ENCODE data around the gene TAF11.
"Not testable (repeated sequence)": the region's sequence is repeated elsewhere in the genome, so short reads cannot be mapped to it uniquely, and the experiment has no call there.

The TAF11 gene

DNA sequence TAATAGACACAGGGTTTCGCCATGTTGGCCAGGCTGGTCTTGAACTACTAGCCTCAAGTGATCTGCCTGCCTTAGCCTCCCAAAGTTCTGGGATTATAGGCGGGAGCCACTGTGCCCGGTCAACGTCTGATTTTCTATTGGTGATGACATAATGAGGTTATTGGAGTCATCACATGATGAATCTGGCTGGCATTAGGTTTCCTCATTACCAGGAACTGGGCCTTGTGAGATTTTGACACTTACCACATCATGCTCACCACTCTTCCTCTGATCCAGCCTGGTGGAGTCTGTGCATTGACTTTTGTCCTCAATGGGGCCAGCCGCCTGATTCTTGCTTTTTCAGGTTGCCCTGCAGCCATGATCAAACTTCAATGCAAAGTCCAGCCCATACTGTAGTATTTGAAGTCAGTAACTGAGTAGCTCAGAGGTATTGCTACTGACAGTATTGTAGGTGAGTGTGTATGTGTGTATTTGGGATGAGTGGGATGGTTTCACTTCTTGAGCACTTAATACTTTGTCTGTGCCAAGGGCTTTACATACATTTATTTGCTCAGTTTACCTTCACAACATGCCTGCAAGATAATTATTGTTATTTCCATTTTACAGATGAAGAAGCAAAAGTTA is 17.3 kb upstream of the TAF11 start:
- DNase-seq (ENCODE audit: low spot score), result no peak

DNA sequence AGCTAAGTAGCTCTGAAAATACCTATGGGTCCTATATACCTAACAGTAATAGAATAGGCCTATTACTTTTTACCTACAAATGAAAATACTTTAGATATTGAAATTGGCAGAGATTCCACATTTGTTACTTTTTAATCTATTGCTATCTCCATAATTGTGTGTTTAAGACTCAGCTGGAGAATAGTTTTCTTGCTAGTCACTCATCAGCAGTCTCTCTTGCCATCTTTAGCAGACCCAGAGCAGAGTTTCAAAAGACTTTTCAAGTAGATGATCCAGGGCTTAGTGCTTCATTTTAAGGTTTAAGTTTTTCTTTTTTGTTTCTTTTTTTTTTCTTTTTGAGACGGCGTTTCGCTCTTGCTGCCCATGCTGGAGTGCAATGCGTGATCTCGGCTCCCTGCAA is 14.1 kb upstream of the TAF11 start:
- DNase-seq (ENCODE audit: low spot score), result no peak

DNA sequence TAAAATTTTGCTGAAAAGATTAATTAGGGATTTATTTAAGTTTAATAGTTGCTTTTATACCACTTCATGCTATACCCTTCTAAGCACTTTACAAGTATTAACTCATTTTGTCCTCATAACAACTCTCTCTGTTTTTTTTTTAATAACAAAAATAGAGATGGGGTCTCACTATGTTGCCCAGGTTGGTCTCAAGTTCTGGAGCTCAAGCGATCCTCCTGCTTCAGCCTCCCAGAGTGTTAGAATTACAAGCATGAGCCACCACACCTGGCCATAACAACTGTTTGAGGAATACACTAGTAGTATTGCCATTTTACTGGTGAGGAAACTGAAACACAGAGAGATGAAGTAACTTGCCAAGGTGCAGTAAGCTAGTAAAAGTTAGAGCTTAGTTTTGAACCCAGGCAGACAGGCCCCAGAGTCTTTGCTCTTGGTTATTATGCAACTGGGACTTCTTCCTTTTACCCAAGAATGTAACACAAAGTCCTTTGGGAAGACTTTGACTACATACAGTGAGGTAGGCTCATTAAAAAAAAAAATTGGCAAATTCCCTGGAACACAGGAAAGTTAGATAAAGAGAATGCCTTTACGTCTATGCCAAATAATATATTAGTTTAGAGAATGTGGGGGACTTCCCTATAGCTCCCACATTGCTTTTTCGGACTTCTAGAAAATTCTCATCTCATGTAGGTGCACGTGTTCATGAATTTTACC is 12.6 kb upstream of the TAF11 start:
- no peak for DNase-seq (ENCODE audit: low spot score)

DNA sequence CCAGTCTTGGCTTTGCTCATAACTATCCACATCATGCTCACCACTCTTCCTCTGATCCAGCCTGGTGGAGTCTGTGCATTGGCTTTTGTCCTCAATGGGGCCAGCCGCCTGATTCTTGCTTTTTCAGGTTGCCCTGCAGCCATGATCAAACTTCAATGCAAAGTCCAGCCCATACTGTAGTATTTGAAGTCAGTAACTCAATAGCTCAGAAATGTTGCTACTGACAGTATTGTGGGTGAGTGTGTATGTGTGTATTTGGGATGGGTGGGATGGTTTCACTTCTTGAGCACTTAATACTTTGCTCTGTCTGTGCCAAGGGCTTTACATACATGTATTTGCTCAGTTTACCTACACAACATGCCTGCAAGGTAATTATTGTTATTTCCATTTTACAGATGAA is 11.9 kb upstream of the TAF11 start:
- DNase-seq (ENCODE audit: low spot score), result not testable (repeated sequence)

DNA sequence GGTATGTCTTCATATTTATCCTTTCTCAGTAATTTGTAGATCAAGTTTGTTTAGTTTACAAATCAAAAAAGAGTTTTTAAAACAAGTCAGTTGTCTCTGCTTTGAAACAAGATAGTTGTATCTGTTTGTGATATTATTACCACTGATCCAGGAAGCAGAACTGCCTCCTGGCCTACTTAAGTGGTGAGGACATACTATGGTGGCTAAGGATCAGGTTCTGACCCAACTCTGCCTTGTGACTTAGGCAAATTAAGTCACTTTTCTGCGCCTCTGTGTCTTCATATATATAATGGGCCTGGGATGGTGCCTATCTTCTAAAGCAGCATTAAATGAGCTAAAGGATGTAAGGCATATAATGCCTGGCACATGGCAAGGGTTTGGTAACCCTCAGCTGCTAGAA is 9.9 kb upstream of the TAF11 start:
- no peak for DNase-seq (ENCODE audit: low spot score)

DNA sequence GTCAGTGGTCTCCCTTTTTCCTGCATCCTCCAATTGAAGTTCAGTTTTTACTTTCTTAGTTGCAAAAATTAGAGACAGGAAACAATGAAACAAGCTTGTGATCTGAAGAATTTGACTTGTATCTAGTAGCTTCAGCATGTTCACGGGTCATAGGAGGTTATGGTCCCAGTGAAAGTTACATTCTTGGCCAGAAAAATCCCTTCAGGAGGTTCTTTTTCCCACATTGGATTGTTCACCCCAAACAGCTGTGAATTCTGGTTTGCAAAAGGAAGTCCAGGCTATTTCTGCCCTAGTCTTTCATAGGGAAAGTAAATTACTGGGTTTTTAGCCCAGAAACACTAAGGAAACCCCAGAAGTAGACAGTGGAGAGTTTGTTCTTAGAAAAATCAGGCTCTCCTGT is 9.3 kb upstream of the TAF11 start:
- no peak for DNase-seq (ENCODE audit: low spot score)

DNA sequence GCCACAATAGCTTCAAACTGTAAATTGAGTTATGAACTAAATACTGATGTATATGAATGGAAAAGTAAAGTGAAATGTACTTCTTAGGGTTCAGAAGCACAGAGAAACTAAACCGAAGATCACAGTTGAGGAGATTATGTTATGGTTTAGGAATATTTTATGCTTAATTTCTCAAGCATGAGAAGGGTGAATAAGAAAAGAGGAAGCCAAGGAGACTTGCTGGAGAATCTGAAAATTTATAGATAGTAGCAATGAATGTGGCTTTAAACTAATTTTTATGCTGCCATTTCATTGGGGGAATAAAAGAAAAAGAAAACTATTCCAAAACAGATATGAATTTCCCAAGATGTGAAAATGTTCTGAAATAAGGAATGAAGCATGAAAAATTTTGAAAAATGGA is 6.9 kb upstream of the TAF11 start:
- no peak for DNase-seq (ENCODE audit: low spot score)

DNA sequence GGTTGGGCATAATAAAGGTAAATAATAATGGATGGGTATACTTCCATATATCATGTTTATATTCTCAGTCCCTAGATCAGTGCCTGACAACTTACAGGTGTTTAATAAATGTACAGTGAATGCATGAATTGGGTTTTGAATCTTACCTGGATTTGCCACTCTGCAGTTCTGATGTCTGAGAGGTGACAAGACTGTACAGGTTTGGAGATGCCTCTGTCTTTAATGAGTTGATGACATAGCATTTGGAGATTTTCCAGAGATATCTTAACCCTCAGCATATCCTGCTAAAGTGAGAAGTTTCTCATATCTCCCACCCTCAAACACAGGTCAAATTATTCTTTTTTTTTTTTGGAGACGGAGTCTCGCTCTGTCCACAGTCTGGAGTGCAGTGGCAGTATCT is 3.5 kb upstream of the TAF11 start:
- no peak for DNase-seq (ENCODE audit: low spot score)

DNA sequence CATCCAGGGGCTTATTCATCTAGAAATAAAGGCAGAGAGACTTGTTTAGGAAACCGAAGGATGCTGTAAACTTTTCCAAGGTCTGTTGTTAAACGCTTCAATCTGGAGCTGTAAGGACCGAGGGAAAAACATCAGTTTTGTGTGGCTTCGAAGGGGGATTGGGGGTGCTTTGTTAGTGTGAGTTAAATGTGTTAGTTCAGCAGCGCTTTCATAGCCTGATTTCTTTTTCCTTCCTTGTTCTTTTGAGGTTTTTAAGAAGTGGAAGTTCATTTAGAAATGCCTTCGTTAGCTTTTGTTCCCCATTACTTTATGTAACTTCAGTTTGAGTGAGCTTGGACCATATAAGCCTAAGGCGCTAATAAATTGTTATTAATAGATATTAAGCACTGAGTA is 2.7 kb upstream of the TAF11 start:
- no peak for DNase-seq (ENCODE audit: low spot score)

DNA sequence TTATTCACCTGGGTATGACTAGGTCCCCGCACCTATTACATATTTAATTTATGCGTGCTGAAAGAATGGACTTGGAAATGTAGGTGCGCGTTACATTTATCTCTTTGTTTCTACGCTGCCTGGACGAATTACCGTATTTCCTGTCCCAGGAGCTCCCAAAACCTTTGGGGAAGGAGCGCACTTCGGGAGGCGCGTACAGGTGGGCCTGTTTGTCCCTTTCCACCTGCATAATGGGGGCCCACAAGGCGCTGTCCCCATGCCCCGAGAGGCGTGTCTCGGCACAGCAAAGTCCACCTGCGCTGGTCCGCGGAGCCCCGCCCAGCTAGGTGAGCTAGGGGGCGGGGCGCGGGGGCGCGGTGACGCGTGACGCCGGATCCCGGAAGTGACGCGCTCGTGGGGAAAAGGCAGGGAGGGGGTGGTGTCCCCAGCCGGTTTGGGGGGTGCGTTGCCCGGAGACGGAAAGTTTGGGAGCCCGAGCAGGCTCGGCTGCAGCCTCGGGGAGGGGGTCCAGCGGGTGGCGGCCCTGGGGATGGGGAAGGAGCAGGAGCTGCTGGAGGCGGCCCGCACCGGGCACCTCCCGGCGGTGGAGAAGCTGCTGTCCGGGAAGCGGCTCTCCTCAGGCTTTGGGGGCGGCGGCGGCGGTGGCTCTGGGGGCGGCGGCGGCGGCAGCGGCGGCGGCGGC is 1.2 kb upstream of the TAF11 start, which contains the start of gene ANKS1A:
ANKS1A (plus strand) TSS at position 382 of the 682 bp plus-strand sequence; CDS start at position 530, 148 bp downstream.
- peak; percentile 88 for DNase-seq (ENCODE audit: low spot score)

DNA sequence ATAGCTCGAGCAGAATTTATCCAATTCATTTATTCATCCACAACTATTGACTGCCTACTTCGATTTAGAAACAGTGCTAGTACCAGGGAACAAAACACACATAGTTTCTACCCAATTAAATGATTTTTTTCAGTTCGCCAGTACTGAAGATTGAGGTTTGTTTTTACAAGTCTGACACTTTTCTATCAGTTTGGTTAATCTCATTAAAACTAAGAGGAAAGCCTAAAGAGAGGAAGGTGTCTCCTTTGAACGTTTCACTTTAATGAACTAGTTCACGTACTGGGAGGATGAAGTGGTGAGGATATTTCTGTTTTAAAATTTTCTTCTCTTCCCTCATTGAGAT is 643 bp upstream of the TAF11 start:
- DNase-seq (ENCODE audit: low spot score), result no peak

DNA sequence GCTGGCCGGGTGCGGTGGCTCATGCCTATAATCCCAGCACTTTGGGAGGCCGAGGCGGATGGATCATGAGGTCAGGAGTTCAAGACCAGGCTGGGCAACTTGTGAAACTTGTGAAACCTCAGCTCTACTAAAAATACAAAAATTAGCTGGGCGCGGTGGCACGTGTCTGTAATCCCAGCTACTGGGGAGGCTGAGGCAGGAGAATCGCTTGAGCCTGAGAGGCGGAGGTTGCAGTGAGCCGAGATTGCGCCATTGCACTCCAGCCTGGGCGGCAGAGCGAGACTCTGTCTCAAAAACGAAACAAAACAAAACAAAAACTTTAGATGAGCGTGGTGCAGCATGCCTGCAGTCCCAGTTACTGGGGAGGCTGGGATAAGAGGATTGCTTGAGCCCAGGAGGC is 2.0 kb downstream of the TAF11 start:
- DNase-seq (ENCODE audit: low spot score), result not testable (repeated sequence)

DNA sequence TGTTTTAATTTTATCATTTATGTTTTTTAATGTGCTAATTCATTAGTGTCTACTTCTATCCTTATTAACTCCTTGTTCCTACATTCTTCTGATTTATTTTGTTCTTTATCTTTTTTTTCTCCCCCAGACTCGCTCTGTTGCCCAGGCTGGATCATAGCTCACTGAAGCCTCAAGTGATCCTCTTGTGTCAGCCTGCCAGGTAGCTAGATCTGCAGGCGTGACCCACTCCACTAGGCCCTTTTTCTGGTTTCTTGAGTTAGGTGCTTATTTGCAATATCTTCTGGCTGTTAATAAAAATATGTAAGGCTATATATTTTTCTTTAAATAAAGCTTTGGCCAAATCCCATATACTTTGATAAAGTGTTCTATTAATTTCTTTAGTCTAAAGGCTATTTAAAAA is 2.8 kb downstream of the TAF11 start:
- DNase-seq (ENCODE audit: low spot score), result no peak

DNA sequence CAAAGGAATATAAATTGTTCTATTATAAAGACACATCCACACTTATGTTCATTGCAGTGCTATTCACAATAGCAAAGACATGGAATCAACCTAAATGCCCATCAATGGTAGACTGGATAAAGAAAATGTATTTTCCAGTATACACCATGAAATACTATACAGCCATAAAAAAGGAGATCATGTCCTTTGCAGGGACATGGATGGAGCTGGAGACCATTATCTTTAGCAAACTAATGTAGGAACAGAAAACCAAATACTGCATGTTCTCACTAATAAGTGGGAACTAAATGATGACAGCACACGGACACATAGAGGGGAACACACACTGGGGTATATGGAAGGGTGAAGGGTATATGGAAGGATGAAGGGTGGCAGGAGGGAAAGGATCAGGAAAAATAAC is 3.8 kb downstream of the TAF11 start:
- DNase-seq (ENCODE audit: low spot score), result not testable (repeated sequence)

DNA sequence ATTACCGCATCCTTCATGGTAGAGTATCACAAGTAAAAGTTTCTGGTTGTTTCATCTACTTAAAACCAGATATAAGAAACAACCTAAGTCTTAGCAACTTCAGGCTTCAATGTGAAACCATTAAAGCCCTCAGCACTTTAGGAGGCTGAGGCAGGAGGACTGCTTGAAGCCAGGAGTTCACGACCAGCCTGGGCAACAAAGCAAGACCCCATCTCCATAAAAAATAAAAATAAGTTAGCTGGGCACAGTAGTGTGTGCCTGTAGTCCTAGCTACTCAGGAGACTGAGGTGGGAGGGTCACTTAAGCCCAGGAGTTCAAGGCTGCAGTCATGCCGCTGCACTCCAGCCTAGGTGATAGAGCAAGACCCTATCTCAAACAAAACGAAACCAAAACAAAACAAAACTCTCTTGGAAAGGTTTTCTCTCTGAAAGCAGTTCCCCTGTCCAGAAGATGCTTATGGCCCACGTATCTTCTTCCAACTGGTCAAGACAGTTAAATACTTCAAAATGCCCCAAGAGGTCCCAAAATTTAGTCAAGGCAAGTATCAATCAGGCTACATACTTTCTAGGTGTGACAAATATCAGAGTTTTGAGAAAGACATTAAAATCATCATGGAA is 9.9 kb downstream of the TAF11 start:
- no peak for DNase-seq (ENCODE audit: low spot score)

DNA sequence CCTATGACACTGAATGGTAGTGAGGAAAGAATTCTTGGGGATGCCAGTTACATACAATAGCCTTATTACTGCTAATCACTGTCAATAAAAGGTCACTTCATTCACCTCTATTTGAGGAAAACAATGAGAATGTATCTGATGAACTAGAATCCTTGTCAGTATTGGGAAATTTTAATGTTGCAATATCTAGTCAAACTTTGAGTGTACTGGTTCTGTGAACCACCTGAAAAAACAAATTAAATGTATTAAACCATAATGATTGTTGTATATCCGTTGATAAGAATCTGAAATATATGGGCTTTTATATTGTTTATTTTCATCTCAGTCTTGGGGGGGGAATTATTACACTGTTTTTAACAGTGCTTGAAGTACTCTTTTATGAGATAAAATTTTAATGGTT is 10.6 kb downstream of the TAF11 start:
- no peak for DNase-seq (ENCODE audit: low spot score)

DNA sequence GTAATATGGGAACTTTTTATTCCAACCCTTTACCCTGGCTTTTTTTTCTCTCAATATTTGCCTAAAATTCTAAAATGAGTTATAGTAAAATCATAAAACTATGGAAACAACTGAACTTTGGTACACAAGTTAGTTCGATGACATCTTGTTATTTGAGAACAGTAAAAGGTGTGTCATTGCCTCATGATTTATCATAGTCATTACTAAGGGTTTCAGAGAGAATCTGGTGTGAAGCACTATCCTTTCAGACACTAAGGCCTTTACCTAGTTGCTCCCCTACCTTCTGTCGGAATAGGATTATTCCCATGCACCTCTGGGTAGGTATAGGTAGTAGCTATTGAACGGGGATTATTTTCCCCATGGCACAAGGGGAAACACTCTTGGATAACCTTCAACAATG is 11.4 kb downstream of the TAF11 start:
- no peak for DNase-seq (ENCODE audit: low spot score)

DNA sequence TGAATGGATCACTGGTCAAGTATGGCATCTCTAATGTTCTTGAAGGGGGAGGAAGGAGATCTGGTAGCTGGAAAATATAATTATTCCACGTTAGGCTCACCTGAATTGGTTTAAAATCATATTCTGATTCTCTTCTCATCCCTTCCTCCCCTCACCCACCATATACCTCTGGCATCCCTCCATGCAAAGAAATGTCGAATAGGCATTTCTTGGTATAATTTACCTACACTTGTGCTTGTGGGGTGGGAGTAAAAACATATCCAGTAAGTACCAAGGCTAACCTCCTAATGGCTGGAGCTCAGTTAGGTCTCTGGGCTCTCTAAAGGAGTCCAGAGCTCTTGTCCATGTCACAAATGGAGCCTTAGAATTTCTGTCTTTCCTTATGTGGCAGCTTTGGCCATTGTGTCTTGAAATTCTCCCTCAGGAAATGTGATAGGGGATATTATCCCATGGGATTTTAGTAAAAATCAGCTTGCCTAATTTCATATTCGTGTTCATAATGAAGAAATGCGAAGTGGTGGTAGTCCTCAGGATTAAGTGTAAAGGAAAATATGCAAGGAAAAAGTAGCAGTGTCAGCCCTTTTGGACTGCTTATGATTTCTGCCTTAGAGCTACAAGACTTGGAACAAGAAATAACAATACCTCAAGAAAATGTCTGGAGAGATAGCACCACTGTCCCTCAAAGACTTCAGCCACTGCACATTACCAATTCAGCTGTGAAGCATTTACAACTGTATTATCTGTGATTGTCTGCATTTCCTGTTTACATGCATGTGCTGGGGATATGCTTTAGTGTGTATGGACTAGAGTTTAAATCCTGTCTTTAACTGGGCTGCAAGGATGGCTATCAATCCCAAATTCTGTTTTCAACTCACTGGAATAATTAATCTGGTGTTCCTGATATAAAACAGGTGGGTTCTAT is 12.3 kb downstream of the TAF11 start:
- DNase-seq (ENCODE audit: low spot score), result no peak

DNA sequence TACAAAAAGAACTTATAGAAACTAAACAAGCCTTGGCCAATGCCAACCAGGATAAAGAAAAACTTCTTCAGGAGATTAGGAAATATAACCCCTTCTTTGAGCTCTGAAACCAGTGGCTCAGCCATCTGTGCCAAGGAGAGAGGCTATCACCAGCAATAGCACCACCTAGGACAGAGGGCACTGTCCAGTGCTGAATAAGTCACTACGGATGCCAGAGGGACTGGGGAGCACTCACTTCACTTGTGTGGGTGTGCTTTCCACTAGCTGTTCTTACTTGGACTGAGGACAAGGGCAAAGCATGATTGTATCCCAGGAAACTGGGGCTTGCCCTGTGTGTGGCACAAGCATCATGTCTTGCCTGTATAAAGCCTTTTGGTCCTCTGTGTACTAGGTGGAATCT is 15.5 kb downstream of the TAF11 start:
- no peak for DNase-seq (ENCODE audit: low spot score)

DNA sequence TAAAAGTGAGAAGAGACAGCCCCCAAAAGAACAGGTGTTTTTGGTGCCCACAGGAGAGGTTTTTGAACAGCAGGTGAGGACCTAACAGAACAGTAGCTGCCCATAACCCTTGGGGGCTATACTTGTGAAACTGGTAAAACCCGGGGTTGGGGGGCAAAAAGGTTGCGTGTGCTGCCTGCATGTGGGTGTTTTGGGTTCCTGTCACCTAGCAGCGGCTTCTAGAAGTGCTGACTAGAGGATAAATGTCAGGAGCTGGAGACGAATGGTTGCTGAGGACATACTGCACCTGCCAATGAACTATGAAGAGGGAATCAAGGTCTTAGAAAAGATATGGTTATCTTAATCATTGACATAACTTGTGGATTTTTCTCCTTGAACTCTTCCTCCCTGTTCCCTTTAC is 16.0 kb downstream of the TAF11 start:
- no peak for DNase-seq (ENCODE audit: low spot score)

DNA sequence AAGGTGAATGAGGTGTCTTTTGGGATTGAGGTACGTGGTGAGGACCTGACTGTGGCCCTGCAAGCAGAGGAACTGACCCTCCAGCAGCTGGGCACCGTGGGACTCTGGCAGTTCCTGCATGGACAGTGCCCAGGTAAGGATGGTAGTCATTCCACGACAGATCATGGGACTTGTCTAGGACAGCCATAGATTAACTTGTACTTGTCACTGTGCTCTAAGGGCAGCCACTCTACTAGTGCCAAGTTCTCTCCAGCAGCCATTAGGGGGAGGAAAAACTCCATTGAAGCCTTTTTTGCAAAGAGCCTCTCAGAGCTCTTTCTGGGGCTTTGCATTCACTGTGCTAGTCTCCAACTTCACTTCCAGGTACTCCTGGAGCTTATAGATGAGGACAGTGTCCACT is 20.4 kb downstream of the TAF11 start:
- no peak for DNase-seq (ENCODE audit: low spot score)

DNA sequence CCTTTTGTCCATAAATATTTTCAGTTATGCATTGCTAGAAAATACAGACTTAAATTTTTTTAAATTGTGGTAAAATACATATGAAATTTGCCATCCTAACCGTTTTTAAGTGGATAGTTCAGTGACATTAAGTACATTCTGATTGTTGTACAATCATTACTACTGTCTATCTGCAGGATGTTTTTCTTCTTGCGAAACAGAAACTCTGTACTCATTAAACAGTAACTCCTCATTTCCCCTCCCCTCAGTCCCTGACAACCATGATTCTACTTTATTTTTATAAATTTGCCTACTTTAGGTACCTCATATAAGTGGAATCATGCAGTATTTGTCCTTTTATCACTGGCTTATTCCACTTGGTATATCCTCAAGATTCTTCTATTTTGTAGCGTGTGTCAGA is 21.3 kb downstream of the TAF11 start:
- no peak for DNase-seq (ENCODE audit: low spot score)

Data from CD4-positive, alpha-beta T cell treated with Interleukin-15 for 4 hours (primary cell).